ENCODE data around the gene CNTN4.

Gene CNTN4

DNA sequence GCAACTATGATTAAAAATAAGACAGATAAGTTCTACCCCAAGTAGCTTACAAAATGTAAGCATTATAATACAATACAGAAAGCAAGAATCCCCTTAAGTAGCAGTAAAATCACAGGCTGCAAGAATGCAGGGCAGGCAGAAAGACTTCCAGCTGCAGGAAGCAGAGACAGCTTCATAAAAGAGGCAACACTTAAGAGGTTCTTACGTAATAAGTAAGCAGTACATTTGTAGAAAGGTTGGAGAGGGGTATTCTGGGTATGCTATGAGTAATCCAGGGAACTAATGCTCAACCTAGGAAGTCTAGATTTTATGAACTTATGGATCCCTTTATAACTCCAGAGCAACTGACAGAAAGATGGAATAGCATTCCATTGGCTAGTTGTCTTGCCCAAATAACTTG is 859.9 kb downstream of the CNTN4 start:
- H2BK120ac ChIP-seq (ENCODE audit: low read depth, low read length) = no peak overlapping the region
- no peak overlapping the region for H4K91ac ChIP-seq (ENCODE audit: low read depth, low read length, poor library complexity)
- no peaks in the 10 kb centered on the region for H3K9me3 ChIP-seq (replicated peaks in 1 of 2; ENCODE audit: control insufficient read depth in 2 of 2, insufficient read depth in 1 of 2, low read depth in 1 of 2, low read length in 2 of 2)
- H3K36me3 ChIP-seq (replicated peaks in 1 of 2; ENCODE audit: control insufficient read depth in 2 of 2, insufficient read depth in 2 of 2, low read length in 2 of 2) = no peaks in the 10 kb centered on the region
- H3K4me2 ChIP-seq (ENCODE audit: insufficient read depth, low read length, poor library complexity, severe bottlenecking) = no peak overlapping the region
- no peak overlapping the region for H2BK15ac ChIP-seq (ENCODE audit: low read length)
- WGBS, 2 donors (ENCODE audit: extremely low coverage in 2 of 2, insufficient read length in 2 of 2, insufficient replicate concordance in 1 of 2) = no CpG with 5 or more reads among the region's 1 CpG
- H2AK5ac ChIP-seq (ENCODE audit: low read depth, low read length) = no peak overlapping the region
- no peak overlapping the region for H3K14ac ChIP-seq (ENCODE audit: low read length)
- H3K9ac ChIP-seq (ENCODE audit: low read depth, low read length, poor library complexity) = no peak overlapping the region
- peaks cover 0 to 2% of the 10 kb centered on the region in 2 donors for H3K4me1 ChIP-seq (ENCODE audit: control insufficient read depth in 2 of 2, insufficient read depth in 1 of 2, low read depth in 1 of 2, low read length in 2 of 2)
- no peak overlapping the region for H3K18ac ChIP-seq (ENCODE audit: low read length)
- H3K23ac ChIP-seq (ENCODE audit: low read depth, low read length, poor library complexity) = no peak overlapping the region
- no peak overlapping the region for H3K27ac ChIP-seq (replicated peaks; ENCODE audit: low read length)
- DNase-seq (ENCODE audit: low spot score) = no peak
- no peak overlapping the region for H2AFZ ChIP-seq (ENCODE audit: low read length)
- H3K4me3 ChIP-seq (ENCODE audit: low read length in 2 of 2) = no peak overlapping the region
- no peak overlapping the region for H4K8ac ChIP-seq (ENCODE audit: low read depth, low read length)
- H3K79me1 ChIP-seq (ENCODE audit: low read depth, low read length) = no peaks in the 10 kb centered on the region
- no peaks in the 10 kb centered on the region for H3K27me3 ChIP-seq (ENCODE audit: control insufficient read depth in 3 of 3, insufficient read depth in 3 of 3, low read depth in 1 of 3, low read length in 3 of 3)
- H2BK12ac ChIP-seq (ENCODE audit: low read length) = no peak overlapping the region
- no peak overlapping the region for H2BK5ac ChIP-seq (ENCODE audit: low read length)
- no peak overlapping the region for H3K4ac ChIP-seq (ENCODE audit: low read length)

DNA sequence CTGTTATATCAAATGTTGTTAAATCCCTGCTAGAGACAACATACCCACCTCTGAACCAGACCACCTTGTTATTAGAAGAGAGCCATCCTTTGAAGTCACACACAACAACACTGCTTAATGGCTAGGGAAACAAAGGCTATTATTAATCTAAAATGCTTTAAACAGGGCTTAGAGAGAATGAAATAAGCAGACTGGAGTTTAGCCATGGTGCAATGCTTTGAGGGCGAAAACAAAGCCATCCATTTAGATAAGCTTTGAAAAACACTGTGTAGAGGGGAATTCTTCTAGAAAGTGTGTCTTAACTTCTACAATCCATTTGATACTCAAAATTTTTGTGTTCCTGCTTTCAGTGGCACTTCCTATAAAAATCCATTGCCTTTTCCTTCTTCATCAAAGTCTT is 862.9 kb downstream of the CNTN4 start:
- WGBS, 2 donors (ENCODE audit: extremely low coverage in 2 of 2, insufficient read length in 2 of 2, insufficient replicate concordance in 1 of 2) = no CpG with 5 or more reads among the region's 1 CpG

DNA sequence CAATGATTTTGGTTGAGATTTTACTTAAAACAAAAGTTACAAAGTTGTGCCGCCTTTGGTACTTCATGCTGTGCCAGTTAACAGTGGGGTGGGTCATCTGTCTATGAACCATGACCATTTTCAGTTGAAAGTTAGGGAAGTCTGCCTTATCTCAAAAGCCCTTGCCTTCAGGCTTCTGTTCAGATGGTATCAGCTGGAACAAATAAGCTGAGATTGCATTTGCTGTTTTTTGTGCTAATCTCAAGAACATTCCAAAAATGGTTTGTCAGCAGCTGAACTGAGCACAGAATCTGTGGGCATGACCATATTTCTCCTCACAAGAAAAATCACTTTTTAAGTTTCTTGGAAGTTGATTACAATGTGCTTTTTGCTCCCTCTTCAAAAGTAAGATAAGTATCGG is 869.2 kb downstream of the CNTN4 start:
- no peaks in the 10 kb centered on the region for H3K4me1 ChIP-seq (ENCODE audit: control insufficient read depth in 2 of 2, insufficient read depth in 1 of 2, low read depth in 1 of 2, low read length in 2 of 2)
- H3K4me3 ChIP-seq (ENCODE audit: low read length in 2 of 2) = no peak overlapping the region
- H3K27ac ChIP-seq (replicated peaks; ENCODE audit: low read length) = no peak overlapping the region
- no peak for DNase-seq (ENCODE audit: low spot score)
- WGBS, 2 donors (ENCODE audit: extremely low coverage in 2 of 2, insufficient read length in 2 of 2, insufficient replicate concordance in 1 of 2) = no CpG with 5 or more reads among the region's 2 CpGs
- H3K9ac ChIP-seq (ENCODE audit: low read depth, low read length, poor library complexity) = no peak overlapping the region
- H4K8ac ChIP-seq (ENCODE audit: low read depth, low read length) = no peak overlapping the region
- H3K36me3 ChIP-seq (replicated peaks in 1 of 2; ENCODE audit: control insufficient read depth in 2 of 2, insufficient read depth in 2 of 2, low read length in 2 of 2) = no peaks in the 10 kb centered on the region
- no peak overlapping the region for H4K91ac ChIP-seq (ENCODE audit: low read depth, low read length, poor library complexity)
- no peak overlapping the region for H3K18ac ChIP-seq (ENCODE audit: low read length)
- H2BK12ac ChIP-seq (ENCODE audit: low read length) = no peak overlapping the region
- no peak overlapping the region for H3K4ac ChIP-seq (ENCODE audit: low read length)
- no peaks in the 10 kb centered on the region for H3K9me3 ChIP-seq (replicated peaks in 1 of 2; ENCODE audit: control insufficient read depth in 2 of 2, insufficient read depth in 1 of 2, low read depth in 1 of 2, low read length in 2 of 2)
- H2BK120ac ChIP-seq (ENCODE audit: low read depth, low read length) = no peak overlapping the region
- no peak overlapping the region for H2BK5ac ChIP-seq (ENCODE audit: low read length)
- H3K79me1 ChIP-seq (ENCODE audit: low read depth, low read length) = no peaks in the 10 kb centered on the region
- H3K4me2 ChIP-seq (ENCODE audit: insufficient read depth, low read length, poor library complexity, severe bottlenecking) = no peak overlapping the region
- no peak overlapping the region for H2BK15ac ChIP-seq (ENCODE audit: low read length)
- no peak overlapping the region for H2AFZ ChIP-seq (ENCODE audit: low read length)
- H3K23ac ChIP-seq (ENCODE audit: low read depth, low read length, poor library complexity) = no peak overlapping the region
- H2AK5ac ChIP-seq (ENCODE audit: low read depth, low read length) = no peak overlapping the region
- H3K14ac ChIP-seq (ENCODE audit: low read length) = no peak overlapping the region
- H3K27me3 ChIP-seq (ENCODE audit: control insufficient read depth in 3 of 3, insufficient read depth in 3 of 3, low read depth in 1 of 3, low read length in 3 of 3) = no peaks in the 10 kb centered on the region

More for the DNA sequence above, 862.9 kb downstream of the CNTN4 start:
- Histone ChIP-seq H2BK12ac (ENCODE audit: low read length) (no peak overlapping the region), H4K8ac (ENCODE audit: low read depth, low read length) (no peak overlapping the region), H2AFZ (ENCODE audit: low read length) (no peak overlapping the region), H3K9me3 (replicated peaks in 1 of 2; ENCODE audit: control insufficient read depth in 2 of 2, insufficient read depth in 1 of 2, low read depth in 1 of 2, low read length in 2 of 2) (no peaks in the 10 kb centered on the region), H3K23ac (ENCODE audit: low read depth, low read length, poor library complexity) (no peak overlapping the region), H3K79me1 (ENCODE audit: low read depth, low read length) (no peaks in the 10 kb centered on the region), H3K4me2 (ENCODE audit: insufficient read depth, low read length, poor library complexity, severe bottlenecking) (no peak overlapping the region), H4K91ac (ENCODE audit: low read depth, low read length, poor library complexity) (no peak overlapping the region), H3K4ac (ENCODE audit: low read length) (no peak overlapping the region), H3K4me1 (ENCODE audit: control insufficient read depth in 2 of 2, insufficient read depth in 1 of 2, low read depth in 1 of 2, low read length in 2 of 2) (peaks cover 0 to 2% of the 10 kb centered on the region in 2 donors), H3K4me3 (ENCODE audit: low read length in 2 of 2) (no peak overlapping the region), H2BK15ac (ENCODE audit: low read length) (no peak overlapping the region), H3K27ac (replicated peaks; ENCODE audit: low read length) (no peak overlapping the region), H3K36me3 (replicated peaks in 1 of 2; ENCODE audit: control insufficient read depth in 2 of 2, insufficient read depth in 2 of 2, low read length in 2 of 2) (no peaks in the 10 kb centered on the region), H3K14ac (ENCODE audit: low read length) (no peak overlapping the region), H2BK120ac (ENCODE audit: low read depth, low read length) (no peak overlapping the region), H2BK5ac (ENCODE audit: low read length) (no peak overlapping the region), H2AK5ac (ENCODE audit: low read depth, low read length) (no peak overlapping the region), H3K27me3 (ENCODE audit: control insufficient read depth in 3 of 3, insufficient read depth in 3 of 3, low read depth in 1 of 3, low read length in 3 of 3) (no peaks in the 10 kb centered on the region), H3K18ac (ENCODE audit: low read length) (no peak overlapping the region), H3K9ac (ENCODE audit: low read depth, low read length, poor library complexity) (no peak overlapping the region)
- DNase-seq (ENCODE audit: low spot score) = no peak

DNA sequence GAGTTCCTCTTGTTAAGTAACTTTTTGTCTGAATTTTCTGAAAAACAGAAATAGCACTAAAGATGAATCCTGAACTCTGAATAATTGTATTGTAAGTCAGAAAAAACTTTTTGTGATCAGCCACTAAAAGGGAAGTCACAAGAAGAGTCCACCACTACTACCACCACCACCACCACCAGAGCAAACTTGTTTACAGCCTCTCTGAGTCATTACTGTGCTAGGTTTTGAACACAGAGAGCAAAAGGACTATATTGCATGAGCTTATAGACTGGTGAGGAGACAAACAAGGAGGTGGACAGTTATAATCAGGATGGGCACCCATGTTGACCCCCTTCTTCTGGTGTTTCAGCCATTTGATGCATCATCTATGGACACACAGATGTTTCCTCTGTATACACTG is 869.8 kb downstream of the CNTN4 start:
- no peak overlapping the region for H2BK15ac ChIP-seq (ENCODE audit: low read length)
- DNase-seq (ENCODE audit: low spot score) = no peak
- no peaks in the 10 kb centered on the region for H3K9me3 ChIP-seq (replicated peaks in 1 of 2; ENCODE audit: control insufficient read depth in 2 of 2, insufficient read depth in 1 of 2, low read depth in 1 of 2, low read length in 2 of 2)
- H3K27ac ChIP-seq (replicated peaks; ENCODE audit: low read length) = no peak overlapping the region
- no peak overlapping the region for H3K18ac ChIP-seq (ENCODE audit: low read length)
- H2BK120ac ChIP-seq (ENCODE audit: low read depth, low read length) = no peak overlapping the region
- no peaks in the 10 kb centered on the region for H3K27me3 ChIP-seq (ENCODE audit: control insufficient read depth in 3 of 3, insufficient read depth in 3 of 3, low read depth in 1 of 3, low read length in 3 of 3)
- no peak overlapping the region for H3K4me2 ChIP-seq (ENCODE audit: insufficient read depth, low read length, poor library complexity, severe bottlenecking)
- H3K4ac ChIP-seq (ENCODE audit: low read length) = no peak overlapping the region
- no peak overlapping the region for H3K23ac ChIP-seq (ENCODE audit: low read depth, low read length, poor library complexity)
- H3K36me3 ChIP-seq (replicated peaks in 1 of 2; ENCODE audit: control insufficient read depth in 2 of 2, insufficient read depth in 2 of 2, low read length in 2 of 2) = no peaks in the 10 kb centered on the region
- no peaks in the 10 kb centered on the region for H3K79me1 ChIP-seq (ENCODE audit: low read depth, low read length)
- H2AFZ ChIP-seq (ENCODE audit: low read length) = no peak overlapping the region
- no peak overlapping the region for H3K14ac ChIP-seq (ENCODE audit: low read length)
- H3K4me3 ChIP-seq (ENCODE audit: low read length in 2 of 2) = no peak overlapping the region
- H4K8ac ChIP-seq (ENCODE audit: low read depth, low read length) = no peak overlapping the region
- no peaks in the 10 kb centered on the region for H3K4me1 ChIP-seq (ENCODE audit: control insufficient read depth in 2 of 2, insufficient read depth in 1 of 2, low read depth in 1 of 2, low read length in 2 of 2)
- no peak overlapping the region for H3K9ac ChIP-seq (ENCODE audit: low read depth, low read length, poor library complexity)
- H2AK5ac ChIP-seq (ENCODE audit: low read depth, low read length) = no peak overlapping the region
- H2BK12ac ChIP-seq (ENCODE audit: low read length) = no peak overlapping the region
- H4K91ac ChIP-seq (ENCODE audit: low read depth, low read length, poor library complexity) = no peak overlapping the region
- no peak overlapping the region for H2BK5ac ChIP-seq (ENCODE audit: low read length)

All from neuronal stem cell (in vitro differentiated cells).